ENCODE results near the gene DESI2. TPM values are rescaled to one million over a fixed set of nuclear protein-coding genes. Genes with fewer than 3 reads are reported as not detected.

Gene DESI2
- total RNA-seq, 1 experiment from 2014 or later, result 58.7 TPM

DNA sequence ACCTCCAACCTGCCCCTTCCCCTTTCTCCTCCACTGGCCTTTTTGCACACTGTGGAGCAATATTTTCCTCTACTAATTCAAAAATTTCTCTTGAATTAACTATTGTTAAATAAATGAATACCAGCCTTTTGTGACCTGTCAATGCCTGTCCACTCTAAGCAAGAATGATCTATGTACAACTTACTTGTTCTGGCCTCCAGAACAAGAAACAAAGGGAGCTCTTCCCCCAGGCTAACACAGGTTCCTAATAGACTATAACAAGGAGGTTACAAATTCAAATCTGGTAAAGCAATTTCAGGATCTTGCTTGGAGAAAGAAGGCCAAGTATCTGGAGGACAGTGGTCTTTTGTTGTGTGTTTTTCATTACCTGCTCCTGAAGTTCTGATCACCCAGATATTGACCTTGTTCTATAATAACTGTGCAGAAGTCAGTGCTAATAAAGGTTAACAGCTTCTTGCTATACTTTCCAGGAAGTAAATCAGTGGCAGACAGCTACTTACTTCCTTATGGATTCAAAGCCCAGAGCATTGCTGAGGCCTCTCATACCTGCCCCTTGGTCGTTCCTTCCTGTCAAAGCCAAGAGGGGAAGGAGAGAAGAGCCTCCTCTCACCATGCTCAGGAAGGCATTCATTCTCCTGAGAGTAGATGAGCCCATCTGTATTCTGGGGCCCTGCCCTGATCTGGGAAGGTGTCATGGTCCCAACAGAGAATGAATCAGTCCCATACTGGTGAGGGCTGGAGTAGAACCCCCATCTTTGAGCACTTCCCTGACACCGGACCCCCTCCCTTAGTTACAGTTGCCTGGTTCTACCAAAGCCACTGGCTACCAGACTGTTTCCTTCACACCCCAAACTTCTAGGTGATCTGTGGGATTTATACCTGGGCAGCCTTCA is 56.8 kb downstream of the DESI2 start:
- Histone ChIP-seq H3K9ac (ENCODE audit: low read length) (no peak overlapping the region), H3K4me1 (ENCODE audit: insufficient read depth, low read length) (no peaks in the 10 kb centered on the region), H2AFZ (ENCODE audit: low read length) (no peak overlapping the region), H3K79me2 (ENCODE audit: low read length) (no peaks in the 10 kb centered on the region), H3K27ac (ENCODE audit: low read length) (no peak overlapping the region), H3K36me3 (ENCODE audit: low read depth, low read length) (peaks cover 8% of the 10 kb centered on the region), H3K9me2 (replicated peaks; ENCODE audit: low read length) (no peaks in the 10 kb centered on the region), H3K4me2 (ENCODE audit: low read length) (no peak overlapping the region), H3K9me3 (ENCODE audit: low read length) (no peaks in the 10 kb centered on the region), H3K4me3 (ENCODE audit: low read length) (no peak overlapping the region), H3K27me3 (ENCODE audit: low read length) (no peaks in the 10 kb centered on the region), H3F3A (ENCODE audit: low read length, unreplicated experiment) (no peaks in the 10 kb centered on the region), H4K20me1 (ENCODE audit: low read length) (no peaks in the 10 kb centered on the region)
- ChIA-PET POLR2A (ENCODE audit: unreplicated experiment) (no interaction called here), CTCF (no interaction called here)
- ATAC-seq (no peak), DNase-seq (no peak)
- BruUV-seq (replicated peaks), result no TSS peak
- TF ChIP-seq, protein P1, sequence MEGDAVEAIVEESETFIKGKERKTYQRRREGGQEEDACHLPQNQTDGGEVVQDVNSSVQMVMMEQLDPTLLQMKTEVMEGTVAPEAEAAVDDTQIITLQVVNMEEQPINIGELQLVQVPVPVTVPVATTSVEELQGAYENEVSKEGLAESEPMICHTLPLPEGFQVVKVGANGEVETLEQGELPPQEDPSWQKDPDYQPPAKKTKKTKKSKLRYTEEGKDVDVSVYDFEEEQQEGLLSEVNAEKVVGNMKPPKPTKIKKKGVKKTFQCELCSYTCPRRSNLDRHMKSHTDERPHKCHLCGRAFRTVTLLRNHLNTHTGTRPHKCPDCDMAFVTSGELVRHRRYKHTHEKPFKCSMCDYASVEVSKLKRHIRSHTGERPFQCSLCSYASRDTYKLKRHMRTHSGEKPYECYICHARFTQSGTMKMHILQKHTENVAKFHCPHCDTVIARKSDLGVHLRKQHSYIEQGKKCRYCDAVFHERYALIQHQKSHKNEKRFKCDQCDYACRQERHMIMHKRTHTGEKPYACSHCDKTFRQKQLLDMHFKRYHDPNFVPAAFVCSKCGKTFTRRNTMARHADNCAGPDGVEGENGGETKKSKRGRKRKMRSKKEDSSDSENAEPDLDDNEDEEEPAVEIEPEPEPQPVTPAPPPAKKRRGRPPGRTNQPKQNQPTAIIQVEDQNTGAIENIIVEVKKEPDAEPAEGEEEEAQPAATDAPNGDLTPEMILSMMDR (conservative IDR thresholded peaks at IDR 0.05; ENCODE audit: low read depth, low read length), result no peak
- TF ChIP-seq EZH2phosphoT487 (IDR thresholded peaks at IDR 0.05; ENCODE audit: borderline replicate concordance, low read length) (no peak), EZH2 (IDR thresholded peaks at IDR 0.05; ENCODE audit: low read length, unreplicated experiment) (no peak)
- intact Hi-C loops (cut with micrococcal nuclease), result loop anchor here (5.0 to 10.0 kb wide), 2 partner anchors 55 to 88 kb away; partner anchors contain the start of gene DESI2

DNA sequence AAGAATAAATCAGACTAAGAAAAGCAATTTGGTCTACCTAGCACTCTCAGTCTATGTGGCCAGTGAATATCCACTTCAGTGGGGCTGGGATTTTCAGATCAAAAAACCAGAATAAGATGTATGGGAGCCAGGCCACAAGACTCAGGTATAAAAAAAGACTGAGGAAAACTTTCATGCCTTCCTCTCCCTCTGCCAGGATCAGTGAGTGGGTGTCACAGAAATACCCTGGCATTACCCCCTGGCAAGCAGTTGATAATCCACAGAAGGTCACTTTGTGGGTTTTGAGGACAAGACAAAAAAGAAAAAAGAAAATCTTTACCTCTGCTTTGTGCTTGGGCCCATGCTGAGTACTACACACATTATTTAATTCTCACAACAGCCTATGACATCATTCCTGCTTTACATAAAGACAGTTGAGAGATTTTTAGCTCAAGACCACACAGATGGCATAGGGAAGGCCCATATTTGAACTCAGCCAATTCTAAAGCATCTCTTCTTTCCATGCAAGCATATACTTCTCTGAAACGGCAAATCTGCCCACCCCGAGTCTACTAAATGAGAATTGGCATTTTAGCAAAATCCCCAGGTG is 57.6 kb downstream of the DESI2 start:
- Histone ChIP-seq H3K9me3 (ENCODE audit: low read length) (no peaks in the 10 kb centered on the region), H3K9me2 (replicated peaks; ENCODE audit: low read length) (no peaks in the 10 kb centered on the region), H3K9ac (ENCODE audit: low read length) (no peak overlapping the region), H4K20me1 (ENCODE audit: low read length) (no peaks in the 10 kb centered on the region), H3K4me1 (ENCODE audit: insufficient read depth, low read length) (no peaks in the 10 kb centered on the region), H3K27me3 (ENCODE audit: low read length) (no peaks in the 10 kb centered on the region), H3K4me2 (ENCODE audit: low read length) (no peak overlapping the region), H3K27ac (ENCODE audit: low read length) (no peak overlapping the region), H3K4me3 (ENCODE audit: low read length) (no peak overlapping the region), H3K79me2 (ENCODE audit: low read length) (no peaks in the 10 kb centered on the region), H3K36me3 (ENCODE audit: low read depth, low read length) (peaks cover 8% of the 10 kb centered on the region), H2AFZ (ENCODE audit: low read length) (no peak overlapping the region), H3F3A (ENCODE audit: low read length, unreplicated experiment) (no peaks in the 10 kb centered on the region)
- TF ChIP-seq, protein P1 (conservative IDR thresholded peaks at IDR 0.05; ENCODE audit: low read depth, low read length), result no peak
- no peak for TF ChIP-seq EZH2phosphoT487 (IDR thresholded peaks at IDR 0.05; ENCODE audit: borderline replicate concordance, low read length)
- TF ChIP-seq EZH2 (IDR thresholded peaks at IDR 0.05; ENCODE audit: low read length, unreplicated experiment), result no peak
- ATAC-seq, result no peak
- no peak for DNase-seq
- POLR2A ChIA-PET (ENCODE audit: unreplicated experiment), result interaction anchor here (0.6 kb wide), 1 partner anchor 247 kb away, joined by 4 read pairs; no protein-coding TSS in a partner anchor
- CTCF ChIA-PET, result no interaction called here
- TSS peak; percentile 8 for BruUV-seq (replicated peaks)
- intact Hi-C loops (cut with micrococcal nuclease), result loop anchor here (5.0 to 10.0 kb wide), 2 partner anchors 56 to 87 kb away; partner anchors contain the start of gene DESI2

Measured in PC-3 (cell line).